ENCODE data around the gene ADGRD1.

The ADGRD1 gene

GRCh38 chr12:131094831-131095805, 141.4 kb downstream of the ADGRD1 start:
- Histone ChIP-seq H2BK12ac (ENCODE audit: low read length in 2 of 2) (no peak overlapping the region), H2AFZ (ENCODE audit: low read depth, low read length) (no peak overlapping the region), H4K8ac (ENCODE audit: low read length) (no peak overlapping the region), H3K4me1 (ENCODE audit: control insufficient read depth, insufficient read depth, low read depth, low read length) (peaks cover 4% of the 10 kb centered on the region), H3K14ac (ENCODE audit: low read length in 2 of 2) (no peak overlapping the region), H3K27ac (ENCODE audit: low read length, poor library complexity, severe bottlenecking) (no peak overlapping the region), H3K18ac (ENCODE audit: low read depth in 1 of 2, low read length in 2 of 2) (no peak overlapping the region), H3K4me2 (ENCODE audit: low read length, poor library complexity, severe bottlenecking) (no peak overlapping the region), H3K4me3 (ENCODE audit: insufficient read depth in 1 of 2, low read depth in 1 of 2, low read length in 2 of 2) (no peak overlapping the region), H3K27me3 (ENCODE audit: control insufficient read depth in 1 of 2, insufficient read depth in 1 of 2, low read length in 2 of 2) (peaks cover 0 to 12% of the 10 kb centered on the region in 2 experiments), H2BK15ac (ENCODE audit: low read depth, poor library complexity, severe bottlenecking) (no peak overlapping the region), H3K36me3 (ENCODE audit: control insufficient read depth in 1 of 2, insufficient read depth in 2 of 2, low read depth in 1 of 2, low read length in 2 of 2) (no peaks in the 10 kb centered on the region), H2BK120ac (ENCODE audit: low read depth, low read length) (no peak overlapping the region), H2BK5ac (ENCODE audit: low read depth, low read length, poor library complexity, severe bottlenecking) (no peak overlapping the region), H3K4ac (ENCODE audit: low read depth in 1 of 2, low read length in 2 of 2) (no peak overlapping the region), H3K9ac (ENCODE audit: low read length) (no peak overlapping the region), H3K23ac (ENCODE audit: low read length in 2 of 2) (no peak overlapping the region), H3K9me3 (ENCODE audit: control insufficient read depth, low read length) (no peaks in the 10 kb centered on the region), H4K91ac (ENCODE audit: low read length) (no peak overlapping the region), H3K79me1 (replicated peaks; ENCODE audit: low read length, poor library complexity, severe bottlenecking) (no peaks in the 10 kb centered on the region), H2AK5ac (ENCODE audit: low read length, severe bottlenecking) (no peak overlapping the region)
- 85% methylated on average over 24 of the region's 25 CpGs for WGBS
- DNase-seq: no peak

DNA sequence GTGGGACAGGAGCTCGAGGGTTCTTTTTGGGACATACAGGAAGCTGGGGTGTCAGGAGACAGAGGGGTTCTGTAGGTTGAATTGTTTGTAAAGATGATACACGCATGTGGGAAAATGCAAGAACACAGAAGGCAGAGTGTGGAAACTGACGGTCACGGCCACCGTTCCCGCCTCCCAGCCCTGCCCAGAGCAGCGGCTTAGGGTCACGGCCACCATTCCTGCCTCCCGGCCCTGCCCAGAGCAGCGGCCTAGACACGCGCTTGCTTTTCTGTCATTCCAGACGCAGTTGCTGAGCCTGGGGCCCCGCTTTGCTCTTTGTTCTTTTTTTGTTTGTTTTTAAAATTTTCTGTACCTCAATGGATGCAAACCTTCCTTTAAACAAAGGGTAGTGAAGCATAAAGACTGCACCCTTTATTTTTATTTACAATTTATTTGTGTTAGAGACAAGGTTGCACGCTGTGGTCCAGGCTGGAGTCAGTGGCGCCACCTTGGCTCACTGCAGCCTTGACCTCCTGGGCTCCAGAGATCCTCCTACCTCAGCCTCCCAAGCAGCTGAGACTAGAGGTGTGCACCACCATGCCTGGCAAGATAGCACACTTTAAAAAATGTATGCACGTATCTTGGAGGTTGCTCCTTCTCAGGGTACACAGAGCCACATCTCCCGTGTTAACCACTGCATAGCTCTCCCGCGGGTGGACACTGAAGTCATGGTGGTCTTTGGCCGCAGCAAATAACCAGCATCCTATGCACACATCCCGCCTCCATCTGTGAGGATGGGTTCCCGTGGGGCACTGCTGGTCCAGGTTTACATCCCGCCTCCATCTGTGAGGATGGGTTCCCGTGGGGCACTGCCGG, 142.3 kb downstream of the ADGRD1 start:
- Histone ChIP-seq H3K9ac (ENCODE audit: low read length) (no peak overlapping the region), H3K27ac (ENCODE audit: low read length, poor library complexity, severe bottlenecking) (no peak overlapping the region), H3K4ac (ENCODE audit: low read depth in 1 of 2, low read length in 2 of 2) (no peak overlapping the region), H2AK5ac (ENCODE audit: low read length, severe bottlenecking) (no peak overlapping the region), H3K36me3 (ENCODE audit: control insufficient read depth in 1 of 2, insufficient read depth in 2 of 2, low read depth in 1 of 2, low read length in 2 of 2) (no peaks in the 10 kb centered on the region), H3K23ac (ENCODE audit: low read length in 2 of 2) (no peak overlapping the region), H2BK12ac (ENCODE audit: low read length in 2 of 2) (no peak overlapping the region), H2BK120ac (ENCODE audit: low read depth, low read length) (no peak overlapping the region), H3K18ac (ENCODE audit: low read depth in 1 of 2, low read length in 2 of 2) (no peak overlapping the region), H3K4me3 (ENCODE audit: insufficient read depth in 1 of 2, low read depth in 1 of 2, low read length in 2 of 2) (no peak overlapping the region), H3K4me2 (ENCODE audit: low read length, poor library complexity, severe bottlenecking) (no peak overlapping the region), H3K4me1 (ENCODE audit: control insufficient read depth, insufficient read depth, low read depth, low read length) (peaks cover 4% of the 10 kb centered on the region), H2BK5ac (ENCODE audit: low read depth, low read length, poor library complexity, severe bottlenecking) (no peak overlapping the region), H2AFZ (ENCODE audit: low read depth, low read length) (no peak overlapping the region), H4K8ac (ENCODE audit: low read length) (no peak overlapping the region), H2BK15ac (ENCODE audit: low read depth, poor library complexity, severe bottlenecking) (no peak overlapping the region), H3K9me3 (ENCODE audit: control insufficient read depth, low read length) (no peaks in the 10 kb centered on the region), H3K14ac (ENCODE audit: low read length in 2 of 2) (no peak overlapping the region), H3K79me1 (replicated peaks; ENCODE audit: low read length, poor library complexity, severe bottlenecking) (no peaks in the 10 kb centered on the region), H3K27me3 (ENCODE audit: control insufficient read depth in 1 of 2, insufficient read depth in 1 of 2, low read length in 2 of 2) (peaks cover 0 to 12% of the 10 kb centered on the region in 2 experiments), H4K91ac (ENCODE audit: low read length) (peak overlapping the region; percentile 20)
- 80% methylated on average over 26 of the region's 26 CpGs for WGBS
- DNase-seq: no peak

DNA sequence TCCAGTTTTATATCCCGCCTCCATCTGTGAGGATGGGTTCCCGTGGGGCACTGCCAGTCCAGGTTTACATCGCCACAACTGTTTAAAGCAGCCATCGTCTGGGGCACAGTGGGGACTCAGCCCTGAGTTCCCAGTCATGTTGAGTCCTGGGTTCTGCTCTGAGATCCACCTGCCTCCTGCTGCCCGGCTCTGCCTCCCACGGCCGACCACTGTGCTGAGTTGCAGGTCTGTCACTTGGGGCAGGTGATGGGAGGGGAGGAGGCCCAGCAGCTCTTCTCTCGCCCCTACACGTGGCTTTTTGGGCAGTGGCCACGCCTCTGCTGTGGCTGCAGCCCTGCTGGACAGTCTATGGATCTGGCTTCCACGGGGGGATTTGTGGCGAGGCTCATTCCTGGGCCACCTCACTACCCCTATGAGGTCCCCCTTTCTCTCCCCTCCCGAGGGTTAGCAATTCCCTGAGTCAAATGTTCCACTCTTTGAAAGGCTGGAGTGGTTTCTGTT, 143.0 kb downstream of the ADGRD1 start:
- Histone ChIP-seq H2BK12ac (ENCODE audit: low read length in 2 of 2) (no peak overlapping the region), H3K27ac (ENCODE audit: low read length, poor library complexity, severe bottlenecking) (no peak overlapping the region), H3K79me1 (replicated peaks; ENCODE audit: low read length, poor library complexity, severe bottlenecking) (no peaks in the 10 kb centered on the region), H3K36me3 (ENCODE audit: control insufficient read depth in 1 of 2, insufficient read depth in 2 of 2, low read depth in 1 of 2, low read length in 2 of 2) (no peaks in the 10 kb centered on the region), H2AFZ (ENCODE audit: low read depth, low read length) (no peak overlapping the region), H3K18ac (ENCODE audit: low read depth in 1 of 2, low read length in 2 of 2) (no peak overlapping the region), H4K91ac (ENCODE audit: low read length) (no peak overlapping the region), H3K4me1 (ENCODE audit: control insufficient read depth, insufficient read depth, low read depth, low read length) (peaks cover 4% of the 10 kb centered on the region), H3K27me3 (ENCODE audit: control insufficient read depth in 1 of 2, insufficient read depth in 1 of 2, low read length in 2 of 2) (peaks cover 0 to 12% of the 10 kb centered on the region in 2 experiments), H3K4ac (ENCODE audit: low read depth in 1 of 2, low read length in 2 of 2) (no peak overlapping the region), H2AK5ac (ENCODE audit: low read length, severe bottlenecking) (no peak overlapping the region), H3K14ac (ENCODE audit: low read length in 2 of 2) (no peak overlapping the region), H3K4me2 (ENCODE audit: low read length, poor library complexity, severe bottlenecking) (no peak overlapping the region), H3K4me3 (ENCODE audit: insufficient read depth in 1 of 2, low read depth in 1 of 2, low read length in 2 of 2) (no peak overlapping the region), H2BK120ac (ENCODE audit: low read depth, low read length) (no peak overlapping the region), H3K9ac (ENCODE audit: low read length) (no peak overlapping the region), H3K23ac (ENCODE audit: low read length in 2 of 2) (no peak overlapping the region), H3K9me3 (ENCODE audit: control insufficient read depth, low read length) (no peaks in the 10 kb centered on the region), H2BK15ac (ENCODE audit: low read depth, poor library complexity, severe bottlenecking) (no peak overlapping the region), H2BK5ac (ENCODE audit: low read depth, low read length, poor library complexity, severe bottlenecking) (no peak overlapping the region), H4K8ac (ENCODE audit: low read length) (no peak overlapping the region)
- 80% methylated on average over 13 of the region's 13 CpGs for WGBS
- DNase-seq: no peak
